Measurements from ENCODE around the gene TMEM259. TPM values are rescaled to one million over a fixed set of nuclear protein-coding genes. Genes with fewer than 3 reads are reported as not detected.
A peak's percentile ranks its signal among the peaks of the same experiment; 100 is the strongest.

TMEM259 gene
- total and polyA plus RNA-seq, 2 of the 13 experiments (the other 11 are each of a cell fraction or from before 2014, with no cell fraction given) = 64.7 to 164 TPM

- TF ChIP-seq TFDP2 (CRISPR knock-in tag; IDR thresholded peaks at IDR 0.05) = 0 out of 2 replicates have a peak, but pooled peaks have one; percentile 27
- TF ChIP-seq MXD3 (CRISPR knock-in tag; IDR thresholded peaks at IDR 0.05) = peak; percentile 51
- no peak for TF ChIP-seq ZNF30 (CRISPR knock-in tag; IDR thresholded peaks at IDR 0.05)
- no peak for TF ChIP-seq XRCC5 (optimal IDR thresholded peaks at IDR 0.05; ENCODE audit: low read length)
- TF ChIP-seq ZHX1 (CRISPR knock-in tag; IDR thresholded peaks at IDR 0.05; ENCODE audit: low read depth) = no peak
- no peak for TF ChIP-seq ZNF335 (CRISPR knock-in tag; IDR thresholded peaks at IDR 0.05)
- no peak for TF ChIP-seq SP5 (CRISPR knock-in tag; IDR thresholded peaks at IDR 0.05; ENCODE audit: borderline replicate concordance, low read depth)
- no peak for TF ChIP-seq BRCA1 (CRISPR knock-in tag; IDR thresholded peaks at IDR 0.05)
- no peak for TF ChIP-seq ZZZ3 (CRISPR knock-in tag; IDR thresholded peaks at IDR 0.05; ENCODE audit: borderline replicate concordance)
- TF ChIP-seq ZNF777 (CRISPR knock-in tag; IDR thresholded peaks at IDR 0.05) = peak; percentile 93
- no peak for TF ChIP-seq ZBTB39 (CRISPR knock-in tag; IDR thresholded peaks at IDR 0.05)
- TF ChIP-seq NFATC3 (CRISPR knock-in tag; IDR thresholded peaks at IDR 0.05) = no peak
- no peak for TF ChIP-seq FOXO1 (CRISPR knock-in tag; IDR thresholded peaks at IDR 0.05)
- no peak for TF ChIP-seq ATRX (CRISPR knock-in tag; IDR thresholded peaks at IDR 0.05; ENCODE audit: borderline replicate concordance)
- 0 out of 2 replicates have a peak, but pooled peaks have one; percentile 65 for TF ChIP-seq TOPORS (CRISPR knock-in tag; IDR thresholded peaks at IDR 0.05)
- TF ChIP-seq KLF13 (CRISPR knock-in tag; IDR thresholded peaks at IDR 0.05) = no peak
- TF ChIP-seq ZNF543 (CRISPR knock-in tag; IDR thresholded peaks at IDR 0.05) = no peak
- peak; percentile 9; the same call in 1 of the 2 replicates for TF ChIP-seq ZNF782 (CRISPR knock-in tag; IDR thresholded peaks at IDR 0.05; ENCODE audit: borderline replicate concordance)
- no peak for TF ChIP-seq CHD4 (IDR thresholded peaks at IDR 0.05; ENCODE audit: borderline replicate concordance, low read length)
- TF ChIP-seq SRSF1 (optimal IDR thresholded peaks at IDR 0.05; ENCODE audit: low read depth, low read length) = no peak
- TF ChIP-seq TAF1 (CRISPR knock-in tag; IDR thresholded peaks at IDR 0.05) = peak; percentile 54; the same call in 1 of the 2 replicates
- TF ChIP-seq CC2D1A (CRISPR knock-in tag; IDR thresholded peaks at IDR 0.05) = no peak
- TF ChIP-seq RFXANK (CRISPR knock-in tag; IDR thresholded peaks at IDR 0.05) = no peak
- TF ChIP-seq SP1 (IDR thresholded peaks at IDR 0.05) = no peak
- TF ChIP-seq SP1 (CRISPR knock-in tag; IDR thresholded peaks at IDR 0.05) = no peak
- no peak for TF ChIP-seq ZNF713 (CRISPR knock-in tag; IDR thresholded peaks at IDR 0.05)
Observed at GRCh38 chr19:1025960-1026782, 5.2 kb upstream of the TMEM259 start, which contains the start of gene CNN2 (continued).

All from HepG2 (cell line).